Astrocyte of the spinal cord (primary cell): ENCODE results near the gene ZNF138.
A peak's percentile ranks its signal among the peaks of the same experiment; 100 is the strongest.

Experiments
- DNase-seq: peaks from one replicate; pipeline ENCODE4 v3.0.0; 2011; ENCODE audit warnings: low read depth, low spot score
- H3K4me3 ChIP-seq: 2 replicates; pipeline ENCODE4 v1.5.1; 2011; ENCODE audit warnings: low read depth, mild to moderate bottlenecking, low read length, moderate library complexity
- CTCF ChIP-seq: IDR thresholded peaks from 2 replicates; pipeline ENCODE4 v1.5.1; 2012; ENCODE audit warnings: low read depth, mild to moderate bottlenecking, low read length, inconsistent platforms
- in situ Hi-C: cut with HindIII; loops from 2 replicates; pipeline ENCODE4 v1.10.0; 2017; ENCODE audit warnings: low sequenced_read_pairs

Gene ZNF138

DNA sequence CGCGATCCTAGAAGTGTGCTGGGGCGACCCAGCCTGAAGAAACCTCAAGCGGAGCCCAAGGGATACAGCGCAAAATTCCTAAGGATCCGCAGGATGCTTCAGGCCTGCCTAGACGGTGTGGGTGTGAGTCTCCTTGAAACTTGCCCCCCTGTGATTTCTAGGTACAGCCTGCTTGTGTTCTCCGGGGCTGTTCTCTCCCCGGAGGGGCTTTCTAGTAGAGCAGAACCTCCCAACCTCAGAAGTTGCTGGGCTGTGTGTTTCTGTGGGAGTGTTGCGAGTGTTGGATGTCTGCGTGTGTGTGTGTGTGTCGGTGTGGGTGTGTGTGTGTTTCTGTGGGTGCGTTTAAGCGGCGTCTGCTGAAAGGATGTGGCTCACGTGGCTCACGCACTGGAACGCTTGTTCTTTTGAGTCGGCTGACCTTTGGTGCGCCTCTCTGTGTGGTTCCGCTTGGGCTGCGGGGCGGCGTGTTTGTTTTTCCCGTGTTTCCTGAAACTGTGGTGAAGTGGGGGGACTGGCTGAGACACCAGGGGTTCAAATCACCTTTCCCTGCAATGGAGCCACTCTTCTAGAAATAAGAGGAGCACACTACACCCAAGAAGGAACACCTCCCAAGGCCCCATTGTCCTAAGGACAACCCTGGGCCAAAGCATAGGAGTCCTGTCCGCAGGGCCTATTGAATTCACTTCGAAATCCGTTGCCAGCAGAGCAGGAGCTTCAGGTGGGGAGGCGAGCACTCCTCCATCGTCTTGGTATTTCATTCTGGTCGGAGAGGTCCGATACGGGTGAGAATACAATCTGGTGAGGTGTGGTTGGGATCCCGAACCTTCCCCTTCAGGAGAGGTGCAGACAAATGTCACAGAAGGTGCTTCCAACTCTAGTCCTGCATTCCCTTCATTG is 83.7 kb downstream of the ZNF138 start:
- in situ Hi-C loops = no loop called here

DNA sequence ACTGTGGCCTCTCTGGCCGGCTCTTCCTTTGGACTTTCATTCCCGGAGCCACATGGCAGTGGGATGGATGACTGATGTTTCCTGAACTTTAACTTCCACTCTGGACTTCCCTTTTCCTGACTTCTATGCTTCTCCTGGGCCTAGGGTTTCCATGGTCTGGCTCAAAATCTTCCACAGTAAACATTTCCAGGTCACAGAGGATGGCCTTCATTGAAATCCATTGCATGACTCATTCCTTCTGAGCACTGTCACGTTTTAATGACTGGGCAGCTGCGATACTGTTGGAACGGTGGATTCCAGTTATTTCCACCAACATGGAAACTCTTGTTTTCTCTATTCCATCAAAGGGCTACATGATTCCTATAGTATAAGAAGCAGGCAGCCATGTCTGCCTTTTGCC is 84.5 kb downstream of the ZNF138 start:
- no peak for TF ChIP-seq CTCF
- no peak for DNase-seq
- in situ Hi-C loops = no loop called here
- no peak overlapping the region for H3K4me3 ChIP-seq

More for the DNA sequence above, 83.7 kb downstream of the ZNF138 start:
- peak overlapping the region; percentile 10 for H3K4me3 ChIP-seq
- no peak for DNase-seq
- no peak for TF ChIP-seq CTCF

DNA sequence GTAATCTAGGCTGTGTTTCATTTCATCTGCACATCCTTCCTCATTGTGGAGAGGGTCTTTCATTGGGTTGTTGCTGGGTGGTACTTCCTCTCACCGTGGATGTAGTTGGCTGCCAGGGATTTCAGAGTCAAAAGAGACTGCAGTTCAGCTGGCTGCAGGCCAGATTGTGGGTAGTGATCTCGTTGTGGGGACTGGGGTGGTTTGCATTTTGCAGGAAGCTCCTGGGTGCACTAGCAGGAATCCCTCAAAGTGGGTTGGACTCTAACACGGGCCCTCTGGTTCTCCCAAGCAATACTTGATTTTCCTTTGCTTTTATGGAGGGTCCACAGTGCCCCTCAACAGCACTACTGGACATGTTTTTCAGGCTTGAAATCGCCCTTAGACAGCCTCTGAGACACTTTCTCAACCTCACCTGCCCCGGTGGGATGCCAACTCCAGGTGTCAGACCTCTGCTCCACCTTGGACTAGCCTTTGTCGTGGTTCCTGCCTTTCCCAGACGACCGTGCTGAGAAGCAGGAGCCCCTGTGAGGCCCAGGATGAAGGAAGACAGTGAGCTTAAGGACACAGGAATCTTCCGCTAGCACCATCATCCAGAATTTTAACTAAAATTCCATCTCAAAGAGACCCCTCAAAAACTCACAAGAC is 85.0 kb downstream of the ZNF138 start:
- in situ Hi-C loops = no loop called here
- no peak for TF ChIP-seq CTCF
- DNase-seq = no peak
- H3K4me3 ChIP-seq = no peak overlapping the region

- no peak overlapping the region for H3K4me3 ChIP-seq
- TF ChIP-seq CTCF = no peak
- DNase-seq = no peak
- in situ Hi-C loops = no loop called here
Measured at GRCh38 chr7:64879800-64880199, 85.6 kb downstream of the ZNF138 start.

- in situ Hi-C loops = no loop called here
- no peak overlapping the region for H3K4me3 ChIP-seq
- TF ChIP-seq CTCF = no peak
- no peak for DNase-seq
Measured at GRCh38 chr7:64880322-64881297, 86.4 kb downstream of the ZNF138 start.
